OCI-M1 (cell line): ENCODE results near the gene MPZL3.
"Not testable (repeated sequence)": the region's sequence is repeated elsewhere in the genome, so short reads cannot be mapped to it uniquely, and the experiment has no call there.

Source experiments
- DNase-seq: peaks from one replicate; lab custom pipeline; 2025; lab: John Stamatoyannopoulos, UW

MPZL3 gene

DNA sequence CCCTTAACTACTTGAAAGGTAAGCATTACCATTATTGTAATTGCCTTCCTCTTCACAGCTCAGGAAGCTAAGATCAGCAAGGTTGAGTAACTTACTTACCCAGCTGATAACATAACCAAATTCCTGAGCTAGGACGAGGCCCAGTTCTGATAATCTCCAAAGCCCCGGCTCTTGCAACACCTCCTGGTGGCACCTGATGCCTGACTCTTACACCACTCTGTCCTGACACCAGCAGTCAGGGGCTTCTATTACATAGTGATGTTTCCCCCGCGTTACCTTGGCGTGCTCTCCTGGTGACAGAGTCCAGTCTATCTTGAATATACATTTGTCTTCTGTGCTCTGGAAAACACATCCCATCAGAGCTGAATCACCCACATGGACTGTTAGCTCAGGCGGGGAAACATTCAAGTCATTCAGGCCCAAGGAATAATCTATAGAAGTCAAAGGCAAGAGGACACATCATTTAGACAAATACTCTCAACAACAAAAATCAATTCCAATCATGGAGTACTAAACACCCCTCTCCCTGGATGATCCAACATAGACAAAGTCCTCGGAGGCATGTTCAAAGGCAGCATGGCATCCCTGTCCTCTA is 39.9 kb downstream of the MPZL3 start:
- DNase-seq, result peak; percentile 71

DNA sequence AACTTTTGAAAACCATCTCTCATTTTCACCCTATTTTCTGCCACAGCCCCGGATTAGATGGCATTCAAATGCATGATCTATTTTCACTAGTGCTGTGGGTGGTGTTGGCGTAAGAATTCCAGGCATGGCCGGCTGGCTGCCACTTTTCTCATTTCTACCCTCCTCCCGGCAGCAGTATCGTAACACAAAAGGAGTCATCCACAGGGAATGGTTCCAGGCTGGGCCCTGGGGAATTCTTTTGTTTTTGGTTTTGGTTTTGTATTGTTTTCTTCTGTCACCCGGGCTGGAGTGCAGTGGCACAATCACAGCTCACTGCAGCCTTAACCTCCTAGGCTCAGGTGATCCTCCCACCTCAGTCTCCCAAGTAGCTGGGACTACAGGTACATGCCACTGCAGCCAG is 41.2 kb downstream of the MPZL3 start:
- DNase-seq, result no peak

DNA sequence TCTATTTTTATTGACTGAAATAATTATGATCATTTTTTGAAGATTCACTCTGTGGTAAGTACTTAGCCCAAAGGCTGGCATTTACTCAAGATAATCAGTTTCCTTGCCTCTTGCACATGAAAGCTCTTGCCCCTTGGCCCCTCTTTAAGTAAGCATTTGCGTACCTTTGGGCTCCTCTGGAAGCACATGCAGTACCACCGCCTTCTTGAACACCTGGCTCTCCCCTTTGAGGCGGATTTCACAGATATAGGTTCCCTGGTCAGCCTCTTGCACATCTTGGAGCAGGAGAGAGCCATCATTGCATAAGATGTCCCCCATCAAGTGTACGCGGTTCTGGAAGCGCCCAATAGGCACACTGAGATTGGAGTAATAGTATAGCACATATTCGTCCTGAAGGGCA is 41.8 kb downstream of the MPZL3 start:
- no peak for DNase-seq

DNA sequence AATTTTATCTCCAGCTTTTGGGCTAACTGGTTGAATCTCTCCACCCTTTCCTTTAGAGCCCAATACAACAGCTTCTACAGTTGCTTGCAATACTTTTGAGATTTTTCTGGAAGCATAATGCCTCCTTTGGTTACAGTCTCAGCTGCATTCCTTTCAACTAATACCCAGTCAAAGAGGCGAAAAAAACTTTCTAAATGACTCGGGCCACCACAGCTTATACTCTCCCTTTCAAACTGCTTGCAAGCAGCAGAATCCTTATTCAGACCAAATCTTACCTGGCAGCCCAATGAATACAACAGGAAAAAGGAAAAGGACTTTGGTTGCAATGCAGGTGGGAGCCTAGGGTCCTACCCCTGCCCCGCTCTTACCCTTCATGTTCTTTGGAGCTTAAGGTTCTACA is 43.1 kb downstream of the MPZL3 start:
- no peak for DNase-seq

DNA sequence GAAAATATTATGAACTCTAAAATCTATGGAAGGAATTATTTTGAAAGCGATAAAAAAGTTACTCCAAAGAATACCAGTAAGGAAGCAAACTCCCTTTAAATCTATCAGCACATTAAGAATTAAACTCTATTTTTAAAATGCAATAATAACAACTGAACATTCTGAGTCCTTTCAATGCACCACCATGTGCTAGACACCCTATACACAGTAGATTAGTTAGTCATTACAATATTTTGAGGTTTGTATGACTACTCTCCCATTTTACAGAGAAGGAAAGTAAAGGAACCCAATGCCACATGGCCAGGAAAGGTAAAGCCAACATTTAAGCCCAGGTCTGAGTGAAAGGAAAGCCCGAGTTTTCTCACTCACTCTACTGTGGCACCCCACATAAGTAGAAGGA is 45.1 kb downstream of the MPZL3 start:
- DNase-seq, result no peak

DNA sequence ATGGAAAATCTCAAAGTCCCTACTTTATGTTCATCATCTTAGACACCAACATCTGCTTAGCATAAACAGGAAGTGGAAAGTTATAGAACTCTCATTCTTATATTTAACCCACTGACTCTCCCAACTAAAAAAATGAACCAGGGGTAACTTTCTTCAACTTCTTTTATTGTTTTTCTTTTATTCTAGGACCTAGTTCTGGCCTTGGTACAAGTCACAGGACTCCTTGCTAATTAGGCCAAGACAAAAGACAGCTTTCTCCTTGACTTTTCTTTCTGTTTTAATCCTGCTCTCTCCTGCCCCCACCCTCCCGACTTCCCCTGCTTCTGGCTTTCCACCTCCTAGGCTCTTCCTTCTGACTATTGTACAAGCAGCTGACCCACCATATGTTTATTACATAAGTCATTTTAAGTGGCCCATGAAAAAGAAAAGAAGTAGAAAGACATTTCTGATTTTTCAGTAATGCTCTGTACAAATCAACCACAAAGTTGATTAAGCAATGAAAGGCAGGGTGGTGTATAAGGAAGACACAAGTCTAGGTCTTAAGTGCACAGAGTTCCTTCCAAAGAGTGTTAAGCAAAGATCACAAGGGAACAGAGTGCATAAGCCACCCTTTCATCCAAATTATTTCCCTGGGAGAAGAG is 45.7 kb downstream of the MPZL3 start:
- peak; percentile 82 for DNase-seq

DNA sequence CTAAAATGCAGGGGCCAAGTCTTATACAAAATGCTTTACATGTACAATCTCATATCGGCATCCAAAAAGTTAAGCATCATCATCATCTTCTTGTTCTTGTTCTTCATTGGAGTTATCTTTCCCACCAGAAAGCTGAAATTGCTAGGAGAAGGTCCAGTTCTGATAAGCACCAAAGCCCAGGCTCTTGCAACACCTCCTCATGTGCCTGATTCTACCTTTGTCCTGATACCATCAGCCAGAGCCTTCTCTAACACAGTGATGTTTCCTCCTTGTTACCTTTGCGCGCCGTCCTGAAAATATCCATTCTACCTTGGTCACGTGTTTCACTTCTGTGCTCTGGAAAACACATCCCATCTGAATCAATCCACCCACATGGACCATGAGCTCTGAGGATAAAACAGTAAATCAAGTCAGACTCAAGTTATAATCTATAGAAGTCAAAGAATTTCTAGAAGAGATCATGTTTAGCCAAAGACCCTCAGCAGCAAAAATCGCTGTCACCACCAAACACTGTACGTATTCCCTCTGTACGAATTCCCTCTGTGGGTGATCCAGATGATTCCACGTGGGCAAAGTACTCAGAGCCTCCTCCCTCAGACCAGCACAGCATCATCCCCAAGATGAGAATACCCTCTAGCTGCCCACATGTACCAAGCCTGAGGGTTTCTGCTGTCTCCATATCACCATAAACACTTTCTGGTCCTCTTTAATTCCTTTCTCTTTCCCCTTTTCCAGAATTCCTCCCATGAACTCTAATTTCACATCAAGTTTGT is 46.4 kb downstream of the MPZL3 start:
- DNase-seq, result no peak

DNA sequence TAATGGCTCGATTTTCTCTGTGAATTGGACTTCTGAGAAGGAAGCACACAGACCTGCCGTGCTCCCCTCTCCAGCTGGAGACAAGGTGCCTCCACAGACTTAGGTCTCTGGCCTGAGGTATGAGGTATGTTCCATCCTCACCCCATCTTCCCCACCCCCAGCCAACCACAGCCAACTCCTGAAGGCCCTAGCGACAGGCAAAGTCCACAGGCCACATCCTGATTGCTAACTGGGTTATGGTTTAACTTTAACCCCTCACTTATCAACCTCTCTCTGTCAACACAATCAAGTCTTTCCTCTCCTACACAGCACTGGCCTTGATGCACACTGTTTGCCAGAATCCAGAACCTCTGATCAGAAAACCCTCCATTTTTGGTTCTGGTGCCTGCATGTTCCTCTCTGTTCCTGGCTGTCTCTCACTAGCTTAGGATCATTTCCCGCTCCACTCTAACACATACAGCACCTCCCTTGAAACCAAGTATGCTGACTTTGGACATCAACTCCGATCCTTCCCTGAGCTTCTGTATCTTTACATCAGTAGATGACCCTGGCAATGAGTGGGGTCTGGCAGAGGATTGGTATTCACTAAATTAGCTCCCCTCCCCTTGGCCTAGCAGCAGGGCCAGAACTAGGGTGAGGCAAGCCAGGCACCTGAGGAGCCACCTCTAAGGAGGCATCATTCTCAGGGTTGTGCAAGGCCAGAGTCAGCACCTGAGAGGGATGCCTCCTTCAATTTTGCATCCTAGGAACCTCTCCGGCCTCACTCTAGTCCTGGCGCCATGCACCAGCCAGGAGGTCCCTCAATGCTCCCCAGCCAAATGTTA is 49.4 kb downstream of the MPZL3 start:
- peak; percentile 54 for DNase-seq

DNA sequence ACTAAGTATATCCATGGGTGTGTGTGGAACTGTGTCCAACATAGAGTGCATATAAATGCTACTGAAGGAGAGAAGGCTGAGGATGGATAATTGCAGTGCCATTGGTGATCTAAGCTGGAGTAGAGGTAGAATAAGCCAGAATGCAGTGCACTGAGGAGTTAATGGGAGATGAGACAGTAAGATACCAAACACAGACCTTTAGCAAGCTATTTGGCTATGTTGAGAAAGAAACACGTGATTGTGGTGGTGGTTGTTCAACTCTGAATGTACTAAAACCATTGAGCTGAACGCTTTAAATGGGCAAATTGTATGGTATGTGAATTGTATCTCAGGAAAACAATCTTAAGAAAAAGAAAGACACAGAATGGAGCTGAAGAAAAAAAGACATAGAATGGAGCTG is 50.2 kb downstream of the MPZL3 start:
- peak; percentile 57 for DNase-seq

DNA sequence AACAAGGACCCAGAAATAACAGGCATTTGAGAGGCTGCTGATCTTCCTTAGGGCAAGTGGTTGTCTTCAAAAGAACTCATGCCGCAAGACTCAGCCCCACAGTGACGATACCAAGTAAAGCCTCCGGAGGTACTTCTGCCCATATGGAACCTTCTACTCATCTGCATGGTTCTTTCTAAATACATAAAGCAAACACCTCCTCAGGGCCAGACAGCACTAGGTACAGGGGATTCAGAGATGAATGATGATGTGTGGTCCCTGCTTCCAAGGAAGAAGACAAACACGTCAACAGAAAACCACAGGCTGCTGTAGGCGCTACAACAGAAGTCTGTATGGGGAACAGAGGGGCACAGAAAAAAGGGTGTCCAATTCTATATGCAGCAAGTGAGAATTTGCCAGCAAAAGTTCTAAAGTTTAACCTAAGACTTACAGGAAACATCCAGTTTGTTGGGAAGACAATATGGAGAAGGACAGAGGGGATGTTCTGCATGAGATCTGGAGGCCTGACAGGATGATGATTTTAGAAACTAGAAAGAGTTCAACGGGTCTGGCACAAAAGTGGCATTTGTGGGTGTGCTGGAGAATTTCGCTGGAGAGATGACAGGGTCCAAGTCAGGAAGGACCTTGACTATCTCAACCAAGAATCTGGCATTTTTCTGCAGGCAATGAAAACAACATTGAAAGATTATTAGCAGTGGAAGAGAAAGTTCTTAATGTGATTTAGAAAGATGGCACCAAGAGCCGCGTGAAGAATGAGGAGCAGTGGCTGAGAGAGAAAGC is 51.1 kb downstream of the MPZL3 start:
- DNase-seq, result no peak

DNA sequence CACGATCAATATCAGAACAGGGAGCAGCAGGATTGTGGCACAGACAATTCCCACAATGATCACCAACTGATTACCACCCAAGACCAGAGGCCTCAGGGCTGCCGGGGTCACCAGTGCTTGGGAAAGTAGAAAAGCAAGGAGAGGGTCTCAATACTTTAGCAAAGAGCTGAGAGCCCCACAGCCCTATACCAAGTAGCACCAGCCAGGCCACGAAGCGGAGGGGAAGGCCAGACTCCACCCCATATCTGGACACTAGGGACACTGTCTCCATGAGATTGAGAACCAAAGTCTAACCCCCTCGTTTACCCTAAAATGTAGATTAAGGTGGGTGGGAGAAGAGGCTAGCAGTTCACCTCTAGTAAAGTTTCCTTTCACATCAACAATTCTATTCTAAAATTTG is 51.7 kb downstream of the MPZL3 start:
- no peak for DNase-seq

DNA sequence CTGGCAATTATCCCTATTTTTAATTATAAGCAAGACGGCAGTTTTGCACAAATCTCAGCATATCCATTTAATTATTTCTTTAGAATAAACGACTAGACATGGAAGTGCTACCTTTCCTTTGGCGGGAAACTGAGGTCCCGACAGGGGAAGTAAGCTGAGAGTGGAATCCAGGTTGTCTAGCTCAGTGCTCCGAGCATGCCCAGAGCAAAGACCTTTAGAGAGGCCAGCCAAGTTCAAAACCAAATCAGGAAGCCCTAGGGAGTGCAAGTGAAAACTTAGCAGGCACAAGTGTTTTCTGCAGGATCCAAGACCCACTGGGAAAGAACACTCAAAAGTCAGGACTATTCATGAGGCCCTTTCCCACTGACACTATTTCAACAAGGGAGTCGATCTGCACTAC is 53.0 kb downstream of the MPZL3 start:
- DNase-seq, result no peak

DNA sequence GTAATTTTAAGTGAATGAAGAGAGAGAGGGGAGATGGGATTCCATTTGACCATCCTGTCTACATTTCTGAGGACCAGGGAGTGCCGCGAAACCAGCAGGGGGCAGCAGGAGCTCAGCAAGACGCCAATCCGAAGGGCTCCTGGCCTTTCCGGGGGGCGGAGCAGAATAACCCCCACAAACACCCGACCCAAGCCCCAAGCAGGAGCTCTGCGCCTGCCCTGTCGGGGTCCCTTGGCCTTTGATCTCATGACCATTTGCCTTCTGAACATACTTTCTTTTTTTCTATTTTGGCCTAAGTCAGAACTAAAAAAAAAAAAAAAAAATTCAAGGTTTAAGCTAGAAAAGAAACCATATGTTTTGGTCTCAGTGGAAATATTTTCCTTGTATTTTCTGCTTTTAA is 53.8 kb downstream of the MPZL3 start:
- DNase-seq, result peak; percentile 91

DNA sequence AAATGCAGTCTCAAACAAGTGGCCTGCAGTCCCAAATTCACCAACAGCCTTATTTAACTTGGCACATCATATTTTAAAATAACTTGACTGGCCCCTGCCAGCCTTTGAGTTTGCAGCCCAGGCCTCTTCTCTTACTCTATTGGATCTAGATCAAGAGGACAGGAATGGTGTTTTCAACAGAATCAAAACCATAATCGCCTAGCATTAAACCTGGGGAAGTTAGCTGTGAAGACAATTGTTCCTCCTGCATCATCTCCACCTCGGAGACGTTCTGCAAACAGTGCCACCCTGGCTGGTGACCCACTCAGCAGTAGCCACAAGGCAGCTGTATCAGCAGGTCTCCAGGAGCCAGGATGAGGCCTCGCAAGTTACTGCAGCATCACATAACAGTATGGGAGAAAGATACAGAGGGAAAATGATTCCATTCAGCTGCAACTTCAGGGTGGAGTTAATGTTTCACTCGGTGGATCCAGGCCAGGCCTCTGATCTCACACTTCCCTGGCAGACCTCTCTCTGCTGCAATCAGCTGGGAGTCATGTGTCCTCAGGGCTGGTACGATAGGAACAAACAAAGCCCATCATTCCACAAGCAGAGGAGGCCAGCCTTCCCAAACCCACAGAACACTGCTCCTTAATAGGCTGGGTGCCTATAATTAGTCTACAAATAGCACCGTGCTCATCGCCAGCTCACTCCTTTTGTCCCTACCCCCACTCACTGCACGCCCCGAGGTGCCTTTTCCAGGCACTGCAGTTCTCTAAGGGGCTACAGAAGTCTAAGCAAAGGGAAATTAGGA is 57.1 kb downstream of the MPZL3 start:
- no peak for DNase-seq

DNA sequence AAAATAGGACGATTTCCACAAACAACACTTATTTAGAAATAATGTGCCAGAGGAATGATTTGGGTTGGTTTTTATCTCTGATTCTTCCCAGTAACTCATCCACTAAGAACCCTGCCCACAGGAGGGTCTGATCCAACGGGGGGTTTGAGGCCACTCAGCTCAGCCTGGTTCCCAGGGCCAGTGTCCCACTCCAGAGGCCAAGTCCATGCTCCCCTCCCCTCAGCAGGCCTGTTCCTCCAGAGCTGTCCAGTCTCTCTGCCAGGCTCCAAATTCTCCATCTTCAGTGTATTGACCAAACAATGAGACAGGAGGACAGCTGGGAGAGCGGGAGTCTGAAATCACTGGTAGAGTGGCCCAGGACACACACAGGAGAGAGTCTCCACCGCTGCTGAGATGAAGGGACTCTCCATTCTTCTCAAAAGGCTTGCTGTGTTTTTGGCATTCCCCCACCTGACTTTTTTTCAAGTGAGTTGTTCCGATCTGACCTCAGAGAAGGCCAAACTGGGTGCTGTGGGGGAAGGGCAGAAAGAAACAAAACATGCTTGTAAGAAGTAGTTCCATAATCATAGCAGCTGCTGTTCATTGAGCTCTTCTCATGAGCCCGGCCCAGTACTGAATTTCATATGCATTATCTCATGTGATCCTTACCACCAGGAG is 58.1 kb downstream of the MPZL3 start:
- no peak for DNase-seq

DNA sequence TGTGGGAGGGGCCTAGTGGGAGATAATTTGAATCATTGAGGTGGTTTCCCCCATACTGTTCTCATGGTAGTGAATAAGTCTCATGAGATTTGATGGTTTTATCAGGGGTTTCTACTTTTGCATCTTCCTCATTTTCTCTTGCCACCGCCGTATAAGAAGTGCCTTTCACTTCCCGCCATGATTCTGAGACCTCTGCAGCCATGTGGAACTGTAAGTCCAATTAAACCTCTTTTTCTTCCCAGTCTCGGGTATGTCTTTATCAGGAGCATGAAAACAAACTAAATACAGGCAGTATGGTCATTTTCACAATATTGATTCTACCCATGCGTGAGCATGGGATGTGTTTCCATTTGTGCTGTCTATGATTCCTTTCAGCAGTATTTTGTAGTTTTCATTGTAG is 59.3 kb downstream of the MPZL3 start:
- not testable (repeated sequence) for DNase-seq

DNA sequence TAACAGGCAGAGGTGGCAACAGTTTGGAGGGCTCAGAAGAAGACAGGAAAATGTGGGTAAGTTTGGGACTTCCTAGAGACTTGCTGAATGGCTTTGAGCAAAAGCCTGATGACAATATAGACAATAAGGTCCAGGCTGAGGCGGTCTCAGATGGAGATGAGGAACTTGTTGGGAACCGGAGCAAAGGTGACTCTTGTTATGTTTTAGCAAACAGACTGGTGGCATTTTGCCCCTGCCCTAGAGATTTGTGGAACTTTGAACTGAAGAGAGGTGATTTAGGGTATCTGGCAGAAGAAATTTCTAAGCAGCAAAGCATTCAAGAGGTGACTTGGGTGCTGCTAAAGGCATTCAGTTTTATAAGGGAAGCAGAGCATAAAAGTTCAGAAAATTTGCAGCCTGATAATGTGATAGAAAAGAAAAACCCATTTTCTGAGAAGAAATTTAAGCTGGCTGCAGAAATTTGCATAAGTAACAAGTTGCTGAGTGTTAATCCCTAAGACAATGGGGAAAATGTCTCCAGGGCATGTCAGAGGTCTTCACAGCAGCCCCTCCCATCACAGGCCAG is 61.1 kb downstream of the MPZL3 start:
- DNase-seq, result not testable (repeated sequence)

DNA sequence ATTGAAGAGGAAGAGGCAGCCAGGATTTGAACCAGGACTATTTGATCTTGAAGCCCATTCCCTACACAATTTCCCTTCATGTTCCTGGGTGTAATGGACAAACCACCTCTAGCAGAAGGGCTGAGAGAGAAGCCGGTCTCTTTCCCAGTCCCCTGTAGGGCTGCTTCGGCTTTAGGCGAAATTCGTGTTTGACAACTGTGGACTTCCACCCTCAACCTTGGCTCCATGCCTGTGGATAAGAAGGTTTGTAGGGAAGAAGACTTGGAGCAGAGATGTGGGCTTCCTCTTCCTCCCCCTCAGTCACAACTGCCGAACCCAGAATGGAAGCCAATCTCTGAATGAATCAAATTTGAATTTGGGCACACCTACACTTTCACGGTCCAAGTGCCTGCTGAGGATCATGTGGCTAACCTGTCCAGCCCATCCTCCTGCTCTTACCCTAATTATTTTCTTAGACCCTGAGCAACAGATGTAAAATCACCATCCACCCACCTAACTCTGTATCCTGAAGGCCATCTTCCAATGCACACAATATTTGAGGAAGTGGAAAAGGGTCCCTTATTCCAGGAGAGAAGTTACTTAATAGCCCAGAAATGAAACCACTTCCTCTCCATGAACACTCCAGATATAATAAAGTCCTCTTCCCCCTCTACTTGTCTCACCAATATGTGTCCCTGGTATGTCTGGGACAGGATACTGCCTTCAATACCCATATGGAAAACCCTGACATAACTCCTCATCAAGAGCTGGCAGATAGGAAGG is 65.6 kb downstream of the MPZL3 start:
- peak; percentile 38 for DNase-seq
